Heart left ventricle (tissue), 13 donors: ENCODE results near the gene CYP4F2.

Source experiments
- CTCF ChIP-seq, 12 donors: fragments of 200-600 bp; sonication (generic) in 4 of 12; IDR thresholded peaks; one replicate each; pipeline versions ENCODE4 v1.5.0 to v1.8.0; 2018 to 2022; ENCODE audit warnings: antibody characterized with exemption in 12 of 12, mild to moderate bottlenecking in 5 of 12
- POLR2A ChIP-seq, 2 donors: fragments of 450-650 bp; IDR thresholded peaks; one replicate each; pipeline ENCODE4 v1.6.1; 2017; ENCODE audit warnings: antibody characterized with exemption in 2 of 2, mild to moderate bottlenecking in 2 of 2, moderate library complexity in 2 of 2
- donor health status: ischemic (EF 13 %, LVEDD 7.1; RV severe dilation, severe dysfunction).
- donor health status: DM: no; HTN: yes; CAD: no.
- donor health status: DM: no; HTN: no; CAD: no.
- donor health status: ischemic (EF 25% LVEDD 6.9; RV normal size, moderate dysfunction).
- donor health status: ischemic (EF 25% LVEDD 5.7; RV mildly dilated, moderate dysfunction).
- donor health status: ischemic (EF 35%, LVEDD 5.7; RV mildly dilated, moderate dysfunction).
- donor health status: nonischemic (EF 11% LVEDD 7.7; RV severe dilation, severe dysfunction).
- donor health status: DM: yes; HTN: yes; CAD: no.
- donor health status: PGD.
- donor health status: ischemic (EF 29% LVEDD 5.4; RV normal size, mild dysfunction).
- donor health status: nonischemic (EF 23%, LVEDD 6.1; RV moderate dilation, normal function).

- TF ChIP-seq CTCF (IDR thresholded peaks at IDR 0.05) (no peak), POLR2A (IDR thresholded peaks at IDR 0.05) (no peak)
Measured at GRCh38 chr19:15937771-15938170, 39.9 kb upstream of the CYP4F2 start.
